H1 (cell line): Measurements from ENCODE around the gene MAS1. TPM values are rescaled to one million over a fixed set of nuclear protein-coding genes. Genes with fewer than 3 reads are reported as not detected.

Experiments
- CTCF ChIA-PET: fragments of 300-600 bp; sonication (Branson Sonifier 250); formaldehyde crosslinking; loops from one replicate; lab custom pipeline; 2021; ENCODE audit not compliant: partially characterized antibody; lab: Charles Lee
- POLR2A ChIA-PET: fragments of 300-600 bp; sonication (Branson Sonifier 250); formaldehyde crosslinking; loops from one replicate; lab custom pipeline; 2021; ENCODE audit warnings: inconsistent platforms; ENCODE audit not compliant: partially characterized antibody; lab: Charles Lee
- DNase-seq, 2 experiments: peaks; one replicate each; pipeline versions ENCODE4 v3.0.0 to v3.0.0-alpha.2; 2010 to 2022; ENCODE audit warnings: low spot score in 2 of 2, low read depth in 1 of 2, mixed read lengths in 1 of 2
- FAIRE-seq: peaks from 2 replicates; lab custom pipeline; 2011; peaks lifted over from hg19 to GRCh38; lab: Jason Lieb, UNC
- H2AFZ ChIP-seq: 2 replicates; pipeline ENCODE4 v1.8.1; 2012; ENCODE audit warnings: low read length, inconsistent platforms
- H2AK5ac ChIP-seq: 2 replicates; pipeline ENCODE4 v1.6.1; 2013; ENCODE audit warnings: low read depth, low read length
- H2BK120ac ChIP-seq: replicated peaks from 2 replicates; pipeline ENCODE3; 2013; ENCODE audit warnings: low read depth, low read length, inconsistent platforms
- H2BK12ac ChIP-seq: 2 replicates; pipeline ENCODE4 v1.6.1; 2013; ENCODE audit warnings: low read depth, low read length
- H2BK15ac ChIP-seq: 2 replicates; pipeline ENCODE4 v1.6.1; 2013; ENCODE audit warnings: low read length
- H2BK20ac ChIP-seq: 2 replicates; pipeline ENCODE4 v1.6.1; 2013; ENCODE audit warnings: low read length
- H2BK5ac ChIP-seq: 2 replicates; pipeline ENCODE4 v1.6.1; 2013; ENCODE audit warnings: low read depth, low read length
- H3K14ac ChIP-seq: 2 replicates; pipeline ENCODE4 v1.6.1; 2013; ENCODE audit warnings: inconsistent platforms; ENCODE audit not compliant: insufficient read length
- H3K18ac ChIP-seq: 2 replicates; pipeline ENCODE4 v1.6.1; 2013; ENCODE audit warnings: low read length; ENCODE audit errors: extremely low read depth
- H3K23ac ChIP-seq: 2 replicates; pipeline ENCODE4 v1.6.1; 2013; ENCODE audit warnings: inconsistent platforms; ENCODE audit not compliant: insufficient read length
- H3K23me2 ChIP-seq: 2 replicates; pipeline ENCODE4 v1.6.1; 2013; ENCODE audit warnings: low read depth, low read length
- H3K27ac ChIP-seq: 2 replicates; pipeline ENCODE4 v1.6.1; 2011; ENCODE audit warnings: low read depth, low read length, inconsistent platforms
- H3K27me3 ChIP-seq, 4 experiments: replicated peaks in 1 of 4; 1 replicate in 1 of 4; 2 replicates in 3 of 4; pipeline versions ENCODE4 v1.6.1 to v1.8.1; 2011 to 2013; ENCODE audit warnings: low read length in 3 of 4, mild to moderate bottlenecking in 3 of 4, inconsistent platforms in 2 of 4, mixed read lengths in 2 of 4, moderate library complexity in 1 of 4; ENCODE audit not compliant: control insufficient read depth in 3 of 4, insufficient read depth in 3 of 4; ENCODE audit errors: extremely low read depth in 1 of 4
- H3K36me3 ChIP-seq, 4 experiments: 2 replicates each; pipeline versions ENCODE4 v1.6.1 to v1.8.1; 2011 to 2013; ENCODE audit warnings: mild to moderate bottlenecking in 4 of 4, low read length in 3 of 4, moderate library complexity in 2 of 4, control low read depth in 1 of 4, inconsistent platforms in 1 of 4; ENCODE audit not compliant: insufficient read depth in 4 of 4, control insufficient read depth in 2 of 4
- H3K4ac ChIP-seq: replicated peaks from 2 replicates; pipeline ENCODE3; 2013; ENCODE audit warnings: low read length, low read depth, mixed read lengths, inconsistent platforms; ENCODE audit not compliant: insufficient read length
- H3K4me1 ChIP-seq, 4 experiments: replicated peaks in 1 of 4; 1 replicate in 1 of 4; 2 replicates in 3 of 4; pipeline versions ENCODE4 v1.6.1 to v1.8.1; 2011 to 2013; ENCODE audit warnings: low read length in 3 of 4, inconsistent platforms in 2 of 4, mixed read lengths in 1 of 4; ENCODE audit not compliant: insufficient read depth in 4 of 4, control insufficient read depth in 3 of 4
- H3K4me2 ChIP-seq, 2 experiments: 2 replicates each; pipeline versions ENCODE4 v1.6.1 to v1.8.1; 2011 to 2013; ENCODE audit warnings: low read depth in 2 of 2, low read length in 2 of 2, control low read depth in 1 of 2, inconsistent platforms in 1 of 2, mild to moderate bottlenecking in 1 of 2; ENCODE audit not compliant: insufficient read depth in 1 of 2
- H3K4me3 ChIP-seq, 4 experiments: fragments of 200-600, 300-600 bp in 1 of 4; sonication (generic), shearing (Covaris generic), sonication (Bioruptor Twin) in 1 of 4; 2 replicates each; pipeline versions ENCODE4 v1.5.1 to v1.8.1; 2011 to 2016; ENCODE audit warnings: low read length in 4 of 4, low read depth in 3 of 4, control low read depth in 2 of 4, inconsistent platforms in 2 of 4, mild to moderate bottlenecking in 2 of 4, mixed read lengths in 1 of 4, moderate library complexity in 1 of 4; ENCODE audit not compliant: insufficient read depth in 2 of 4; ENCODE audit errors: extremely low read depth in 1 of 4
- H3K56ac ChIP-seq: replicated peaks from 2 replicates; pipeline ENCODE3; 2013; ENCODE audit warnings: low read depth, mild to moderate bottlenecking, mixed read lengths, low read length, inconsistent platforms; ENCODE audit not compliant: insufficient read length
- H3K79me1 ChIP-seq: 2 replicates; pipeline ENCODE4 v1.6.1; 2013; ENCODE audit warnings: low read depth, low read length, control low read depth
- H3K79me2 ChIP-seq, 2 experiments: 2 replicates each; pipeline versions ENCODE4 v1.6.1 to v1.8.1; 2012 to 2013; ENCODE audit warnings: low read length in 2 of 2, mild to moderate bottlenecking in 2 of 2, inconsistent platforms in 1 of 2; ENCODE audit not compliant: insufficient read depth in 2 of 2, control insufficient read depth in 1 of 2
- H3K9ac ChIP-seq, 4 experiments: replicated peaks in 1 of 4; 1 replicate in 1 of 4; 2 replicates in 3 of 4; pipeline versions ENCODE4 v1.6.1 to v1.8.1; 2011 to 2013; ENCODE audit warnings: low read depth in 3 of 4, low read length in 3 of 4, control low read depth in 2 of 4, mild to moderate bottlenecking in 2 of 4, moderate library complexity in 2 of 4, inconsistent platforms in 1 of 4; ENCODE audit errors: extremely low read depth in 1 of 4
- H3K9me3 ChIP-seq, 2 experiments: 2 replicates each; pipeline versions ENCODE4 v1.6.1 to v1.8.1; 2012 to 2013; ENCODE audit warnings: mild to moderate bottlenecking in 2 of 2, moderate library complexity in 2 of 2, control low read depth in 1 of 2, inconsistent platforms in 1 of 2, low read depth in 1 of 2, low read length in 1 of 2, mixed read lengths in 1 of 2; ENCODE audit not compliant: insufficient read depth in 2 of 2
- H4K20me1 ChIP-seq, 2 experiments: replicated peaks in 1 of 2; 2 replicates each; pipeline versions ENCODE3 to v1.8.1; 2011 to 2013; ENCODE audit warnings: inconsistent platforms in 2 of 2, low read length in 2 of 2, mild to moderate bottlenecking in 1 of 2; ENCODE audit not compliant: insufficient read depth in 2 of 2, control insufficient read depth in 1 of 2
- H4K5ac ChIP-seq: 2 replicates; pipeline ENCODE4 v1.6.1; 2013; ENCODE audit warnings: low read length, low read depth, mixed read lengths, inconsistent platforms; ENCODE audit not compliant: insufficient read length
- H4K8ac ChIP-seq: 2 replicates; pipeline ENCODE4 v1.8.0; 2013; ENCODE audit warnings: mild to moderate bottlenecking, moderate library complexity, low read length, inconsistent platforms; ENCODE audit not compliant: insufficient read depth; ENCODE audit errors: extremely low read depth
- H4K91ac ChIP-seq: replicated peaks from 2 replicates; pipeline ENCODE3; 2013; ENCODE audit warnings: low read length, mixed read lengths, inconsistent platforms; ENCODE audit not compliant: insufficient read length
- CEBPB ChIP-seq: IDR thresholded peaks from 2 replicates; pipeline ENCODE4 v1.6.1; 2012; ENCODE audit warnings: low read depth, low read length
- KDM4A ChIP-seq: IDR thresholded peaks from one replicate; pipeline ENCODE4 v1.7.1; 2012; ENCODE audit warnings: low read depth, mild to moderate bottlenecking, moderate library complexity, low read length, inconsistent platforms; ENCODE audit not compliant: severe bottlenecking
- KDM5A ChIP-seq: fragments of 200-600 bp; IDR thresholded peaks from 2 replicates; pipeline ENCODE4 v1.7.1; 2012; ENCODE audit warnings: mild to moderate bottlenecking, low read length, inconsistent platforms, mixed read lengths
- SAP30 ChIP-seq: fragments of 300-600 bp; sonication (generic); IDR thresholded peaks from 2 replicates; pipeline ENCODE4 v1.7.1; 2012; ENCODE audit warnings: low read length, moderate library complexity, mild to moderate bottlenecking, inconsistent platforms; ENCODE audit not compliant: insufficient read depth, insufficient replicate concordance
- YY1 ChIP-seq: IDR thresholded peaks from 2 replicates; pipeline ENCODE4 v1.6.1; 2011; ENCODE audit warnings: low read depth, mild to moderate bottlenecking, low read length
- WGBS, 2 experiments: shearing (Covaris generic) in 1 of 2; methylation state at CpG; one replicate each; pipeline versions ENCODE4 v1.1.6 to v1.1.7; 2013 to 2015; ENCODE audit warnings: low lambda C conversion rate in 2 of 2, mixed read lengths in 2 of 2, inconsistent platforms in 1 of 2, low coverage in 1 of 2, missing lambda C conversion rate in 1 of 2; ENCODE audit not compliant: insufficient replicate concordance in 2 of 2, insufficient coverage in 1 of 2, insufficient read length in 1 of 2; ENCODE audit errors: extremely low coverage in 1 of 2, missing lambda C conversion rate in 1 of 2; 5-methylcytosine and 5-hydroxymethylcytosine counted together
- polyA plus RNA-seq, 7 experiments: library from polyadenylated mRNA; depleted of rRNA in 3 of 7; stranded (reverse) in 5 of 7; unstranded in 2 of 7; fragments of >200 nt in 5 of 7; fragments of 200-250 nt in 2 of 7; gene quantifications; 1 replicate in 5 of 7; 2 replicates in 1 of 7; 4 replicates in 1 of 7; pipeline versions ENCODE4 v1.2.1 to v1.2.3, GENCODE V29; 2011 to 2013; ENCODE audit warnings: missing spikeins in 2 of 7, mixed read lengths in 2 of 7
- total RNA-seq: library from RNA; stranded (reverse); fragmentation: NEBNext Ultra II Directional; extraction: Animal tissue kit (Norgen Biotek cat#: 25700); gene quantifications from 2 replicates; pipeline ENCODE4 v1.2.1, GENCODE V29; 2021

The MAS1 gene
- total and polyA plus RNA-seq, 2 of the 8 experiments (the other 6 are each of a cell fraction or from before 2014, with no cell fraction given) = 0.02 TPM; not detected in 1

- Histone ChIP-seq H3K18ac (no peak overlapping the region), H2BK20ac (no peak overlapping the region), H3K27me3 (no peaks in the 10 kb centered on the region), H2BK5ac (no peak overlapping the region), H3K4me2 (no peak overlapping the region), H2BK15ac (no peak overlapping the region), H2BK120ac (no peak overlapping the region), H3K4me1 (no peaks in the 10 kb centered on the region; a peak in 1 of 7 replicates), H3K9ac (no peak overlapping the region), H3K4ac (no peak overlapping the region), H3K36me3 (no peaks in the 10 kb centered on the region), H3K79me2 (no peaks in the 10 kb centered on the region), H4K20me1 (no peaks in the 10 kb centered on the region), H3K9me3 (no peaks in the 10 kb centered on the region), H2AK5ac (no peak overlapping the region), H2BK12ac (no peak overlapping the region), H3K23ac (no peak overlapping the region), H3K56ac (no peak overlapping the region), H3K4me3 (no peak overlapping the region), H2AFZ (no peak overlapping the region), H3K14ac (no peak overlapping the region), H3K27ac (no peak overlapping the region), H4K8ac (no peak overlapping the region), H4K91ac (no peak overlapping the region), H3K23me2 (no peaks in the 10 kb centered on the region), H3K79me1 (no peaks in the 10 kb centered on the region), H4K5ac (no peak overlapping the region)
- DNase-seq (no peak), FAIRE-seq (no peak)
- WGBS, 2 experiments = 91% methylated on average over 4 of the region's 4 CpGs; no CpG with 5 or more reads in 1 of the 2 experiments
- ChIA-PET POLR2A (no interaction called here), CTCF (no interaction called here)
- TF ChIP-seq SAP30 (no peak), KDM4A (no peak), KDM5A (no peak), YY1 (no peak), CEBPB (no peak)
These were observed 17.7 kb downstream of the MAS1 start for GRCh38 chr6:159908535-159908934.
